Skeletal muscle tissue (tissue), 4 donors: Measurements from ENCODE around the gene CREB3L4. TPM values are rescaled to one million over a fixed set of nuclear protein-coding genes. Genes with fewer than 3 reads are reported as not detected.
A peak's percentile ranks its signal among the peaks of the same experiment; 100 is the strongest.

Experiments used
- H3K27ac ChIP-seq: one replicate; pipeline ENCODE4 v1.7.0; 2013; ENCODE audit warnings: mild to moderate bottlenecking, low read depth, low read length, inconsistent platforms
- H3K27me3 ChIP-seq, 3 donors: one replicate each; pipeline ENCODE4 v1.7.0; 2013; ENCODE audit warnings: low read length in 3 of 3; ENCODE audit not compliant: control insufficient read depth in 3 of 3, insufficient read depth in 3 of 3
- H3K36me3 ChIP-seq, 3 donors: one replicate each; pipeline ENCODE4 v1.7.0; 2013; ENCODE audit warnings: low read length in 3 of 3; ENCODE audit not compliant: control insufficient read depth in 3 of 3, insufficient read depth in 3 of 3
- H3K4me1 ChIP-seq, 3 donors: one replicate each; pipeline ENCODE4 v1.7.0; 2013; ENCODE audit warnings: low read length in 3 of 3, mild to moderate bottlenecking in 3 of 3; ENCODE audit not compliant: control insufficient read depth in 3 of 3, insufficient read depth in 3 of 3
- H3K4me3 ChIP-seq, 3 donors: one replicate each; pipeline ENCODE4 v1.7.0; 2013; ENCODE audit warnings: low read length in 3 of 3
- H3K9ac ChIP-seq, 3 donors: one replicate each; pipeline ENCODE4 v1.7.0; 2013; ENCODE audit warnings: low read length in 3 of 3, mild to moderate bottlenecking in 3 of 3, moderate library complexity in 2 of 3, low read depth in 1 of 3
- H3K9me3 ChIP-seq, 3 donors: one replicate each; pipeline ENCODE4 v1.7.0; 2013; ENCODE audit warnings: low read length in 3 of 3; ENCODE audit not compliant: control insufficient read depth in 3 of 3
- total RNA-seq: library from RNA; depleted of rRNA; stranded (reverse); fragments of >200 nt; gene quantifications from one replicate; pipeline ENCODE4 v1.2.3, GENCODE V29; 2014
- donor health status: Osteomylitis.

The CREB3L4 gene
- total RNA-seq, 1 donor from 2014 or later = 8.9 TPM

DNA sequence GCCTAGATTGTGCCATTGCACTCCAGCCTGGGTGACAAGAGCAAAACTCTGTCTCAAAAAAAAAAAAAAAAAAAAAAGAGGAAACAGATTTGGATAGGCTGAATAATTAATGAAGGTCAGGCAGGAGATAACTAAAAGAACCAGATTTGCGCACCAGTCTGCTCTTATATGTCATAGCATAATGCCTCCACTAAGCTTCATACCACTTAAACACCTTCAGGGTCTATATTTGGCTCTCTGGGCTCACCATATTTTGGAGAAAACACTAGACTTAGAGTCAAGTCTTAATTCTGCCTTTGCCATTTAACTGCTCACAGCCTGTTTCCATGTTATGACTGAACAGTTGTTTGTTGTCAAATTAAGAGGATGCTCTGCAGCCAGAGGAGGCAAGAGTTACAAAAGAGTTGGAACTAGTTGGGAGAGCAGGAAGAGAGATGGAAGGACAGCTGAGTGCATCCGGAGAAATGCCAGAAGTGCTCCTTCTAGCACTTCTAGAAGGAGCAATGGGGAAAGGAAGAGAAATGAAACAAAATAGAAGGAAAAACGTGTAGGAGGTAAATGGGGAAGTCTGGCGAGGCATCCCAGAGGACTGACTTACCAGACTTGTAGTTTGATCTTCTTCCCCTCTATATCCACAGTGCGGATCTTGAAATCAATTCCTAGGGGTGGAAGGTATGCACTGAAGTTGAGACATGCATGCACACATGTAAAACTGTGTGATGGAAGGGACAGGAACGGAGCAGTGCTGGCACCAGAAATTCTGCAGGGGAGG lies 16.6 kb downstream of the CREB3L4 start:
- peaks cover 0 to 10% (median 0%) of the 10 kb centered on the region in 3 donors for H3K36me3 ChIP-seq
- no peak overlapping the region for H3K4me3 ChIP-seq
- no peaks in the 10 kb centered on the region for H3K9me3 ChIP-seq
- H3K27me3 ChIP-seq = no peaks in the 10 kb centered on the region
- H3K9ac ChIP-seq = no peak overlapping the region
- H3K27ac ChIP-seq = peak overlapping the region; percentile 83
- peaks cover 9 to 19% (median 14%) of the 10 kb centered on the region in 3 donors for H3K4me1 ChIP-seq

GRCh38 chr1:153985341-153985912 lies 17.7 kb downstream of the CREB3L4 start:
- H3K36me3 ChIP-seq = peaks cover 0 to 10% (median 0%) of the 10 kb centered on the region in 3 donors
- H3K9me3 ChIP-seq = no peaks in the 10 kb centered on the region
- peak overlapping the region; percentile 83 for H3K27ac ChIP-seq
- peak overlapping the region; percentile 75 to 87 (median 78) for H3K4me3 ChIP-seq
- H3K9ac ChIP-seq = peak overlapping the region; percentile 72 to 91 (median 77)
- H3K4me1 ChIP-seq = peaks cover 13 to 19% (median 14%) of the 10 kb centered on the region in 3 donors
- no peaks in the 10 kb centered on the region for H3K27me3 ChIP-seq

GRCh38 chr1:153985941-153986761 lies 18.4 kb downstream of the CREB3L4 start, which contains the start of gene RAB13:
Gene RAB13 (minus strand): TSS chr1:153986339. CDS start chr1:153986236, 103 bp downstream.
- Histone ChIP-seq H3K36me3 (peaks cover 1 to 8% (median 4%) of the 10 kb centered on the region in 3 donors), H3K4me1 (peaks cover 14 to 19% (median 15%) of the 10 kb centered on the region in 3 donors), H3K4me3 (peak within 1 kb of the TSS; percentile 75 to 87 (median 78)), H3K9ac (peak within 1 kb of the TSS; percentile 72 to 91 (median 77)), H3K27me3 (no peaks in the 10 kb centered on the region), H3K27ac (peak within 1 kb of the TSS; percentile 83), H3K9me3 (no peaks in the 10 kb centered on the region)

DNA sequence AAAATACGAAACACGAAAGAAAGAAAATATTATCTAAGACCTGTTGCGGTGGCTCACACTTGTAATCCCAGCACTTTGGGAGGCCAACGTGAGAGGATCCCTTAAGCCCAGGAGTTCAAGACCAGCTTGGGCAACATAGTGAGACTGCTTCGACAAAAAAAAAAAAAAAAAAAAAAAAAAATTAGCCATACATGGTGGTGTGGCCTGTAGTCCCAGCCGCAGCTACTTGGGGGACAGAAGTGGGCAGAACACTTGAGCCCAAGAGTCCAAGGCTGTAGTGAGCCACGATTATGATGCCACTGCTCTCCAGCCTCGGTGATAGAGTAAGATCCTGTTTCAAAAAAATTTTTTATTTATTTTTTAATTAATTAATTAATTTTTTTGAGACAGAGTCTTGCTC lies 19.9 kb downstream of the CREB3L4 start:
- H3K9me3 ChIP-seq = no peaks in the 10 kb centered on the region
- H3K9ac ChIP-seq = no peak overlapping the region
- H3K36me3 ChIP-seq = peaks cover 8 to 14% (median 11%) of the 10 kb centered on the region in 3 donors
- no peak overlapping the region for H3K27ac ChIP-seq
- H3K4me1 ChIP-seq = peaks cover 27 to 30% (median 30%) of the 10 kb centered on the region in 3 donors
- no peak overlapping the region for H3K4me3 ChIP-seq
- no peaks in the 10 kb centered on the region for H3K27me3 ChIP-seq

DNA sequence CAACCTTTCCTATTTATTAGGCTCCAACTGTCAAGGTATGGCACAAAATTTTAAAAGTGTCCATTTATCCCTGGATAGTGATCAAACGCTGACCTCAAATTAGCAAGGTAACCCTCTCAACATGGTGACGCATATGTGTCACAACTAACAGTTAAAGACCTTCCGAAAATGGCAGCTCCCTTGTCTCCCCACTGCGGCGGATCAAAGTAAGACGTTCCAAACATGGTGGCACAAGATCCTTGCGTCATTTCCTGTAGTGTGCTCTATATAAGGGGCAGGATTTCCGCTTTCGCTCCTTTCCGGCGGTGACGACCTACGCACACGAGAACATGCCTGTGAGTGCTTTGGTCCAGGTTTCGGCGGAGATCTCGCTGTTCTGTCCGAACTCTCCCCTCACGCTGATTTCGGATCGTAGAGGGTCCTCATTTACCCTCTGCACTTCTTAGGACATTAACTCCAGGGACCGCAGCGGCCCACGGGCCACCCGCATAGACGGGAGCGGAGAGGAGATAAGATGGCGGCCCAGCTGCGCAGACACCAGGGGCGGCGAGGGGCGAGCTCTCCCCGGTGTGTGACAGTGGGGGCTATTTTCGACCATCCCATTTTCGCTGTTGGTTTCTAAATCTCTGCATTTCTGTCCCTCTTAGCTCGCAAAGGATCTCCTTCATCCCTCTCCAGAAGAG lies 22.9 kb downstream of the CREB3L4 start, which contains the start of gene RPS27:
RPS27 (plus strand) TSS at position 295 of the 683 bp plus-strand sequence; CDS start at position 330, 35 bp downstream.
- peak within 1 kb of the TSS; percentile 76 to 99 (median 97) for H3K4me3 ChIP-seq
- peaks cover 22 to 33% (median 23%) of the 10 kb centered on the region in 3 donors for H3K4me1 ChIP-seq
- H3K9ac ChIP-seq = peak within 1 kb of the TSS; percentile 85 to 99 (median 97)
- no peaks in the 10 kb centered on the region for H3K9me3 ChIP-seq
- H3K27ac ChIP-seq = peak within 1 kb of the TSS; percentile 87
- H3K27me3 ChIP-seq = no peaks in the 10 kb centered on the region
- H3K36me3 ChIP-seq = peaks cover 19 to 37% (median 25%) of the 10 kb centered on the region in 3 donors

GRCh38 chr1:153991151-153991630 lies 23.5 kb downstream of the CREB3L4 start:
- Histone ChIP-seq H3K27me3 (no peaks in the 10 kb centered on the region), H3K4me1 (peaks cover 19 to 29% (median 23%) of the 10 kb centered on the region in 3 donors), H3K9me3 (no peaks in the 10 kb centered on the region), H3K4me3 (peak overlapping the region; percentile 76 to 99 (median 97)), H3K27ac (peak overlapping the region; percentile 87), H3K9ac (peak overlapping the region; percentile 85 to 99 (median 97)), H3K36me3 (peaks cover 19 to 37% (median 25%) of the 10 kb centered on the region in 3 donors)

DNA sequence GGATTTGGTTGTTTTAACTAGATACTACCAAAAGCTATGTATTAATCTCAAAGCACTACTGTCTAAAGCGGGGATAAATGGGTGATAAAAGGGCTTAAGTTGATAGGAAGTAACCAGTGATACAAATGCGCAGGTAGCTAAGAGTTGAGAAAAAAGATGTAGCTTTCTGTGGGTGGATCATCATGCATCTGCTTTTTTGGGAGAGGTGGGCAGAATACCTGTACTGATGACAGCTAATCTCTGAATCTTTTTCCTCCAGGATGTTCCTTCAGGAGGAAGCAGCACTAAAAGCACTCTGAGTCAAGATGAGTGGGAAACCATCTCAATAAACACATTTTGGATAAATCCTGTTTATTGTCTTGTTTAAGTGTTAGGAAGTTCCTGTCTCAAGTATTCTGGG lies 24.1 kb downstream of the CREB3L4 start:
- Histone ChIP-seq H3K27ac (no peak overlapping the region), H3K36me3 (peaks cover 19 to 37% (median 25%) of the 10 kb centered on the region in 3 donors), H3K9ac (peak overlapping the region; percentile 85 to 99 (median 97)), H3K9me3 (no peaks in the 10 kb centered on the region), H3K27me3 (no peaks in the 10 kb centered on the region), H3K4me3 (peak overlapping the region; percentile 76 to 99 (median 97)), H3K4me1 (peaks cover 19 to 29% (median 23%) of the 10 kb centered on the region in 3 donors)

DNA sequence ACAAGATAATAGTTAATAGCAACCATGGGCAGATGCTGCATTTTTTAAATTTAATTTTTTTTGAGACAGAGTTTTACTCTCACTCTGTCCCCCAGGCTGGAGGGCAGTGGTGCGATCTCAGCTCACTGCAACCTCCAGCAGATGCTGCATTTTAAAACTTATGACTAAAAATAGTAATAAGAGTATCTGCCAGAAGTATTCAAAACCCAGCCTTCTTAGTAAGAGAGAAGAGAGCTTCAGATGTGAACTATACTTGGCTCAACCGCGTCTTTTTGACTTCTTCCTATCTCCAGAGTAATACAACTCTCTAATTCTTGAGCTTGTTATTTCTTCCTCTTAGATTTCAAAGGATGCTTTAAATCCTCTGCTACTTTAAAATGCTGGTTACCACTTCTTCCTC lies 27.5 kb downstream of the CREB3L4 start:
- no peaks in the 10 kb centered on the region for H3K27me3 ChIP-seq
- no peaks in the 10 kb centered on the region for H3K9me3 ChIP-seq
- H3K36me3 ChIP-seq = peaks cover 19 to 37% (median 25%) of the 10 kb centered on the region in 3 donors

DNA sequence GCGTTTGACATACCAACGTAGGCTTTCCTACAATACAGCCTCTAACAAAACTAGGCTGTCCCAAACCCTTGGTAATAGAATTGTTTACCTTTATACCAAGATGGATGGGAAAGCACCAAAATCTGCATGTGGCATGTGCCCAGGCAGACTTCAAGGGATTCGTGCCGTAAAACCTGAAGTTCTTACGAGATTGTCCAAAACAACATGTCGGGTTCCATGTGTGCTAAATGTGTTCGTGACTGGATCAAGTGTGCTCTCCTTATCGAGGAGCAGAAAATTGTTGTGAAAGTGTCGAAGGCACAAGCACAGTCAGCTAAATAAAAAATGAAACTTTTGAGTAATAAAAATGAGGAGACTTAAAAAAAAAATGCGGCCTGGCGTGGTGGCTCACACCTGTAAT lies 27.9 kb downstream of the CREB3L4 start:
- Histone ChIP-seq H3K9me3 (no peaks in the 10 kb centered on the region), H3K27me3 (no peaks in the 10 kb centered on the region), H3K36me3 (peaks cover 19 to 37% (median 24%) of the 10 kb centered on the region in 3 donors), H3K4me3 (no peak overlapping the region), H3K4me1 (peaks cover 16 to 26% (median 18%) of the 10 kb centered on the region in 3 donors), H3K9ac (no peak overlapping the region), H3K27ac (no peak overlapping the region)

More for the DNA sequence above, 27.5 kb downstream of the CREB3L4 start:
- Histone ChIP-seq H3K27ac (no peak overlapping the region), H3K4me1 (peaks cover 16 to 26% (median 20%) of the 10 kb centered on the region in 3 donors), H3K4me3 (no peak overlapping the region), H3K9ac (no peak overlapping the region)
